ENCODE data around the gene DLGAP1.

- TF ChIP-seq CTCF (IDR thresholded peaks at IDR 0.05) = no peak
- TF ChIP-seq ZFX (IDR thresholded peaks at IDR 0.05; ENCODE audit: borderline replicate concordance) = no peak
Measured at GRCh38 chr18:4438938-4439337, 16.2 kb downstream of the DLGAP1 start.
